NB4 (cell line): ENCODE results near the gene SKIC2.
"Not testable (repeated sequence)": the region's sequence is repeated elsewhere in the genome, so short reads cannot be mapped to it uniquely, and the experiment has no call there.

Experiments used
- DNase-seq: peaks from one replicate; pipeline ENCODE4 v3.0.0; 2010; ENCODE audit warnings: low read depth
- H3K4me3 ChIP-seq: one replicate; pipeline ENCODE4 v1.5.1; 2011; ENCODE audit warnings: mild to moderate bottlenecking, low read depth, low read length, moderate library complexity
- CTCF ChIP-seq: IDR thresholded peaks from one replicate; pipeline ENCODE4 v1.5.1; 2012; ENCODE audit warnings: low read depth, low read length
- MAX ChIP-seq: IDR thresholded peaks from 2 replicates; pipeline ENCODE4 v1.6.1; 2011; ENCODE audit warnings: low read depth, low read length
- MYC ChIP-seq: IDR thresholded peaks from 2 replicates; pipeline ENCODE4 v1.6.1; 2011; ENCODE audit warnings: low read depth, low read length
- POLR2A ChIP-seq: IDR thresholded peaks from 2 replicates; pipeline ENCODE4 v1.6.1; 2011; ENCODE audit warnings: mild to moderate bottlenecking; ENCODE audit not compliant: insufficient read length; ENCODE audit errors: extremely low read depth

The SKIC2 gene

GRCh38 chr6:31928672-31928939, 30.4 kb upstream of the SKIC2 start:
- no peak for DNase-seq
- no peak for TF ChIP-seq CTCF
- no peak for TF ChIP-seq MYC
- TF ChIP-seq MAX = no peak
- TF ChIP-seq POLR2A = no peak
- no peak overlapping the region for H3K4me3 ChIP-seq

GRCh38 chr6:31930962-31931361, 28.0 kb upstream of the SKIC2 start:
- TF ChIP-seq MAX (no peak), MYC (no peak)
- no peak for DNase-seq
- H3K4me3 ChIP-seq = no peak overlapping the region

- H3K4me3 ChIP-seq = not testable (repeated sequence)
Measured at GRCh38 chr6:31932137-31932536, 26.8 kb upstream of the SKIC2 start.

GRCh38 chr6:31933537-31933936, 25.4 kb upstream of the SKIC2 start:
- DNase-seq = no peak
- TF ChIP-seq MYC (no peak), CTCF (no peak), POLR2A (no peak), MAX (no peak)
- H3K4me3 ChIP-seq = no peak overlapping the region

More at GRCh38 chr6:31932137-31932536, 26.8 kb upstream of the SKIC2 start:
- DNase-seq = not testable (repeated sequence)

GRCh38 chr6:31935021-31935420, 24.0 kb upstream of the SKIC2 start:
- peak; percentile 28 for DNase-seq
- TF ChIP-seq MAX = no peak
- no peak for TF ChIP-seq POLR2A
- no peak for TF ChIP-seq MYC
- no peak for TF ChIP-seq CTCF

GRCh38 chr6:31935823-31936222, 23.2 kb upstream of the SKIC2 start:
- DNase-seq = no peak
- H3K4me3 ChIP-seq = no peak overlapping the region
- no peak for TF ChIP-seq MAX
- no peak for TF ChIP-seq POLR2A
- no peak for TF ChIP-seq CTCF
- TF ChIP-seq MYC = no peak

More at GRCh38 chr6:31935021-31935420, 24.0 kb upstream of the SKIC2 start:
- no peak overlapping the region for H3K4me3 ChIP-seq

- no peak overlapping the region for H3K4me3 ChIP-seq
- TF ChIP-seq MAX = no peak
- TF ChIP-seq MYC = no peak
- TF ChIP-seq POLR2A = no peak
- TF ChIP-seq CTCF = no peak
- no peak for DNase-seq
Measured at GRCh38 chr6:31940256-31940664, 18.7 kb upstream of the SKIC2 start.
